ENCODE measurements around the gene COX18.
A peak's percentile ranks its signal among the peaks of the same experiment; 100 is the strongest.

The COX18 gene, protein sequence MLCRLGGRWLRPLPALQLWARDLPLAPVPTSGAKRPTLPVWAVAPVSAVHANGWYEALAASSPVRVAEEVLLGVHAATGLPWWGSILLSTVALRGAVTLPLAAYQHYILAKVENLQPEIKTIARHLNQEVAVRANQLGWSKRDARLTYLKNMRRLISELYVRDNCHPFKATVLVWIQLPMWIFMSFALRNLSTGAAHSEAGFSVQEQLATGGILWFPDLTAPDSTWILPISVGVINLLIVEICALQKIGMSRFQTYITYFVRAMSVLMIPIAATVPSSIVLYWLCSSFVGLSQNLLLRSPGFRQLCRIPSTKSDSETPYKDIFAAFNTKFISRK

DNA sequence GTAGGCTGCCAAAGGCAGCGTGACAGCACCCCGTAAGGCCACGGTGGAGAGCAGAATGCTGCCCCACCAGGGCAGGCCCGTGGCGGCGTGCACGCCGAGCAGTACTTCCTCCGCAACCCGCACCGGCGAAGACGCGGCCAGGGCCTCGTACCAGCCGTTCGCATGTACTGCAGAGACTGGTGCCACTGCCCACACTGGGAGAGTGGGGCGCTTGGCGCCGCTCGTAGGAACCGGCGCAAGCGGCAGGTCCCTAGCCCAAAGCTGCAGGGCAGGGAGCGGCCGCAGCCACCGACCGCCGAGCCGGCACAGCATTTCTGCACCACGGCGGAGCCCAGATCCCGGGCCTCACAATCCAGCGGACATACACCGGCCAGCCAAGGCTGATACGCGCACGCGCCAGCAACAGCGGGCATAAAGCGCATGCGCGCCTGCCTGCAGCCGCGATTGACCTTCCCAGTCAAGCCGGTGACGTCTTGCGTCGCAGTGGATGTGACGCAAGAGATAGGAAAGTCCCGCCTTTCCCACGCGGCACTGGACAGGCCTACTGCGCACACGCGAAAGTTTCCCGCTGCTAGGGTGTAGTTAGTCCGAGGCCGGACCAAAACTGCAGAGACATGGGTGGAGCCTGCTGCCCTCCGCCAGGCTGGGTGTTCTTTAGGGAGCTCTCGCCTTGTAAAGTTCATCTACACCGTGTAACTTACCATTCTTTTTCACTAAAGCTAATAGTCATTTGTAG lies at the start of gene COX18:
COX18 (minus strand) TSS at position 379 of the 736 bp plus-strand sequence; CDS start at position 312, 67 bp downstream.
- DNase-seq = peak; percentile 96

DNA sequence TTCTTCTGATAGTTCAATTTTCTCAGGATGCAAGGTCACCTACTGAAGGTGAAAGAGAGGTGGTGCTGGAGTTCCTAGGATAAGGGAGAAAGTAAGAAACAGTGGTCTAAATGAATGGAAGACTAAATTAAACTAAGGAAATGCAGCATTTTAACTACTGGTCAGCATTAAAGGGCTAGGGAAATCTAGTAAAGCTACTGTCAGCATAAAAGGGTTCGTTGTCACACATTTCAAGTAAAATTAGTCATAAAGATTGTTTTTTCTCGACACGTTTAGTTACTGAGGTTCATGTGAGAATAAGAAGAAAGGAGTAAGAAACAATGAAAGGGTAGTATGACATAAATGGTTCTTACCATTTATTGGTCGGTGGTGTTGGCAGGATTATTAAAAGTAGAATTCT lies 40.0 kb upstream of the COX18 start:
- no peak for DNase-seq

DNA sequence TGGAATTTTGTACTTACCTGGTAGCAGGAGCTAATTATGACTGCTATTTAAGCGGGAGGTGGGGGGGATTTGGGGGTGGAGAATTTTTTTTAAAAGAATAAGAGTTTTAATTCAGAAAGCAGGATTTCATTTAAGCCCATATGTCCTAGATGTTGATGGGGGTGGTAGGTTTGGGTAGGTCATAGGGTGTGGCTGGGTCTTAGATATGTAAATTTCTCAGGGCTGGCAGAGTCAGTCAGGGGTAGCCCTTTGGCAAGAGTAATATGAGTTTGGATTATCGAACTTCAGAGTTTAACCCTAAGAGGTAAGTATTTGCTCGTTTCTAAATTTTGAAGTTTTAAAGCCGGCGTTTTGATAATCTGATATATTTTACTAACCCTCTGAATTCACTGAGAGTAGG lies 35.2 kb upstream of the COX18 start:
- no peak for DNase-seq

DNA sequence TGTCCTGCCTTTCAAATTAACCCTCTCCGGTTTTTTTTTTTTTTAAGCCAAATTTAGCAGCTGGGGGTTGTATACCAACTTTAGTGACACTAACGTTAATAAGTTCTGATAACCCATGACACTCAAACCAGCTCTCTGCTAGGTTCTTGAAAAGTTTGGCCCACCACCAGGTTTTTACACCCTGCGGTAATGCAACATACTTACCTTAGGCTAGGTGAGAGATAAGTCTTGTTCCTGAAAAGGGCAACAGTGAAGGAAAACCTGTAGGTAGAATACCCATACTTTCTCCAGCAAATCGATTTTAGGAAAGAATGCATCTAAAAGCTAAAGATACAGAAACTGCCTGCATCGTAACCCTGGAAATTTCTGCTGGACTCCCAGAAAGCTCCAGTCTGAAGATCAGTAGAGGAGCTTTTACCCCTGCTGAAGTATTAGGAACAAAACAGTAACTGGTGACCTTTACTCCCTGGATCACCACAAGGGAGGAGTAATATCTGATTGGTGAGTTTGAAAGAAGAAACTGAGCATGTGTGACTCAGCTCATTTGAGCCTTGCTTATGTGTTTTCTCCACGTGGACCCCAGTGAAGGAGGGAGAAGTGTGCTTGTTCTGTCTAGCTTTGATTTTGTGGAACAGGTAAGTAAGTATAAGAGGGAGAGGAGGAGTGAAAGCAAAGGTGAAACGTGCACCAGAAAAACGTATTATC lies 34.4 kb upstream of the COX18 start:
- DNase-seq = no peak

DNA sequence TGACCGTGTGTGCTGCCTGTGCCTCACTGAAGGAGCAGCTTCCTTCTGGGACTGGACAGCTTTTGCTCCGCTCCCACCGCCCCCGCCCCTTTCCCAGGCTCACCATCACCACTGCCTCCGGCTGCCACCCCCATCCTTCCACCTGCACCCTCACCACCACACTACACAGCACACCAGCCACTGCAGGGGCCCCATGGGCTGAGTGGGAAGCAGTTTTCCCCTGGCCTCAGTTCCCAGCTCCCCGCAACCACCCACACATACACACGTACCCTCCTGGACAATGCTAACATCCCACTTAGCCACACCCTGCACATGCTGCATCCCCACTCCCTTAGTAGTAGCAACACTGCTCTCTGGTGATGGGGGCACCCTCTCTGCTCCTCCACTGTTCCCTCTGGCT lies 29.6 kb upstream of the COX18 start:
- no peak for DNase-seq

DNA sequence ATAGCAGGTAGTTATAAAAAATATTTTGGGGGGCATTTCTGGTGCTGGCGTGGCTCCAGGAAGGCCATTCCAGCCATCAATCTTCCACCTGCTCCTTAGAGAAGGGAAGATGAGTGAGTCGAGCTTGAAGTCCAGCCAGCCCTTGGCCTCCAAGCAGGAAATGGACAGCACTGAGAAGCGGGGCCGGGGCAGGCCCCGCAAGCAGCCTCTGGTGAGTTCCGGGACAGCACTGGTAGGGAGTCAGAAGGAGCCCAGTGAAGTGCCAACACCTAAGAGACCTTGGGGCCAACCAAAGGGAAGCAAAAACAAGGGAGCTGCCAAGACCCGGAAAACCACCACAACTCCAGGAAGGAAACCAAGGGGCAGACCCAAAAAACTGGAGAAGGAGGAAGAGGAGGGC lies 29.2 kb upstream of the COX18 start:
- DNase-seq = no peak

DNA sequence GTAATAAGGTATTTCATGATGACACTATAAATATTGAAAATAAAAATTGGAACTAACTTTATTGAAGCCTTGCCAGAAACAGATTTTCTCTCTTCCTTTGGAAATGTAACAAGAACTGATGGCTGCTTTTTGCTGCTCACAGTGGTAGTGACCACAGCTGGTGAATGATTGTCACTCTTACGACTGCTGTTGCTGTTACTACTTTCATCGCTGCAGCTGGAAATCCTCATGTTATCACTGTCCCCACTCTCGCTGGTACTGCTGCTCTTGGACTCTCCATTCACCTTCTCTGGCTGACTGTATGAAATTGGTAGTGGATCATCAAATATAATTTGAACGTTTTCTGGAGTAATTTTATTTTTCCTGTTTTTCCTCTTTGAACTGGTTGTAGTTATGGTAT lies 28.5 kb upstream of the COX18 start:
- no peak for DNase-seq

DNA sequence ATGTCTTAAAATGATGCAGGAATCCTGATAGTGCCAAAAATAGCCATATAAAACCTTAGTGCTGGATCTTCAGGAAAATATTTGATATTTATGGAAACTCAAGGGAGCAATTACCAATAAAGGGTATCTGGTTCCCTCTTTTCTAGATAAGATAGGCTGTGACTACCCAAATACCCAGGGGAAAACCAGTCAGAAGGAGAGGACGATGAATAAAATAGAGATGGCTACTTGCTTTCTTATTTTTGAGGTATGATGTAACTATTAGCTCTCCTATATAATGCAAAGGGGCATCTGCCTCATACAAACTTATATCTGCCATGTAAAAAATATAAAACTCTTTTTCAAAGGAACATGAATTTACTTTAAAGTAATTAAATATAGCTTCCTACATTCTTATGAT lies 23.4 kb upstream of the COX18 start:
- no peak for DNase-seq

DNA sequence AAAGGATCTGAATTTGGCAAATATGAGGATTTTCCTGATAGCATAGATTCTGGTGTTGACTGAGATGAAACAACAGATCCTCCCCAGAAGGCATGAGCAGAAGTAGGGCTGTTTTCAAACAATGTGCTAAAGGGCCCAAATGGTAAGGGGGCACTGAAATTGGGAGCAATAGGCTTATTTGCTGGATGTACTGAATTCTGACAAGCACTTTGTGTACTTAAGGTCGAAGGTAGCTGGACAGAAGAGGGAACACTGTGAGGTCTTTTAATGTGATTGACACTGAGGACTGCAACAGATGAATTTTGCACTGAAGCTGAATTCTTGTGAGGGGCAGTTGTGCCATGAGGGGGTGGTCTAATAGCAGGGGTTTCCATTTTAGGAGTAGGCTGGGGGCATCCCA lies 21.2 kb upstream of the COX18 start:
- no peak for DNase-seq

DNA sequence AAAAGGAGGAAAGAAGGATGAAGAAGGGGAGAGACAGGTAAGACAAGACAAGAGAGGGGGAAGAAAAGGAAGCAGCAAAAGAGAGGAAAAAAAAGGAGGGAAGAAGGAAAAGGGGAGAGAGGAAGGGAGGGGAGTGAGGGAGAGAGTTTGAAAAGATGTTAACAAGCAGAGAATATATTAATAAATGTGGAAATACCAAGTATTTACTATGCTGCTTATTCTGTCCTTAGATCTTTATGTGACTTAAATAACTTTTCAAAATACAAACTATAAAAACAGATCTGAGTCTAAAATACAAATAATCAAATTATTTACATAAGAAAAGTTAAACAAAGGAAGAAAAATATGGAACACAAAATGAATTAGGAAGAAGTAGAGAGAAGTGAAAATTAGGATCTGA lies 18.4 kb upstream of the COX18 start:
- DNase-seq = no peak

DNA sequence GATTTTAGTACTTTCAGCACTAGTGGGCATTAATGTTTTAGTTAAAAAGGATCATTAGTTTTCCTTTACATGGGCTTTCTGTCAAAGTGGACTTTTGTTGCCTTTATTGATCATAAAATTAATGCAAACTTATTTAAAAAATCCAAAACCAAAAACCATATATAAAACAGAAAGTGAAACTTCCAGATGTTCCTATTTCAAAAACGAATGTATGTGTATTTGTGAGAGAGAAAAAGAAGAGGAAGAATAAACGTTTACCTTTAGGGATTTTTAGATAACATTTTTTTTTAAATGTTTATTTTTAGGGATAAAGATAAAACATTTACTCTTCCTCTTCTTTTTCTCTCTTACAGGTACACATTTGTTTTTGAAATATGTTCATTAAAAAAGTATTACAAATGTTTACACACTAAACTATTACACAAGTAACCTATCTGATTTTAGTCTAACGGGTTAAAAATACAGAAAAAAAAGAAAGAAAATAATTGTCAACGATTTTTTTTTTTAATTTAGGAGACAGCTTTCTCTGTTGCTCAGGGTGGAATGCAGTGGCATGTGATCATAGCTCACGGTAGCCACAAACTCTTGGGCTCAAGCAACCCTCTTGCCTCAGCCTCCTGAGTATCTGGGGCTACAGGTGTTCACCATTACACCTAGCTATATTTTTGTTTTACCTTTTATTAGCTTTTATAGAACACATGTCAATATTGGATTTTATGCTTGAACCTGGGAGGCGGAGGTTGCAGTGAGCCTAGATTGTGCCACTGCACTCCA lies 16.8 kb upstream of the COX18 start:
- peak; percentile 11 for DNase-seq

DNA sequence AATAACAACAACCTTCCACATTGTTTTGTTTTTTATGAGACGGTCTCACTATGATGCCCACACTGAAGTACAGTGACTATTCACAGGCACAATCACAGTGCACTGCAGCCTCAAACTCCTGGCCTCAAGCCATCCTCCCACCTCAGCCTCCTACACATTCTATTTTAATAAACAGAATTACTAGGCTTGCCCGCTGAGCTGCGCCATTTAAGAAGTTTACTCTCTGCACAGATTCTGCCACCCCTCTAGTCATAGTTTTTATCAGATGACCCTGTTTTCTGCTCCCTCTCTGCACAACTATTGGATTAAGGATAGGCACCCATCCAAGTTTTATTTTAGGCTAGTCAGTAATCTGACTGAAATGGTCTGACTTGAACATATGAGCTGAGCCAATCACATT lies 11.3 kb upstream of the COX18 start:
- DNase-seq = no peak

DNA sequence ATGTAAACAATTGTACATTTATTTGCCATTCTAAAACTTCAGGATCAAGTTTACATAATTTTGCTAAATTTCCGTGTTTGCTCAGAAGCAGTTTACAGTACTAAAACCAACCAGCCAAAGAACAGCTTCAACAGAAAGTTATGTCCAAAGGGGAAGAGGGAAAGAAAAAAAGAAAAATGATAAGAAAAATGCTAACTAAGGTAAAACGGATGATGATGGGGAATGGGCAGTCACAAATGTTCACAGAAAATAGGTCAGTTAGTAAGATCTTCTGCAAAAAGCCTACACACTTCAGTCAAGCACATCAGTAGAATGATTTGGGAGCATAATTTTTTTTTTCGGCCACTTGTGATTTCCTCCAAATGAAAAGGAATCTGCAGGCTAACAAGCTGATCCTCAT lies 6.3 kb upstream of the COX18 start:
- DNase-seq = no peak

DNA sequence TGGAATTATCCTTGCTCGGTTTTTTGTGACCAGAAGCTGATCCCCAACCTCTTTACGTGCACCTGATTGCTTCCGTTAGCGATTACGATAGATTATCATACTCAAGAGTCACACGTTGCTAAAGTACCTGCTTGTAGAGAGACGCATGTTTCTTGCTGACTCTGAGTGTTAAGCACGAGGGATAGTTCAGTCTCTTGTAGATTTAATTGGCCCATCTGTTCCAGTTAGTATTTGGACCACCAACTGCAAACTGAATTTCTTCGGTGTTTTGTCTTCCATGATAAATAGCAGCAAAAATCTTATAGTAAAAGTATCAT lies 516 bp upstream of the COX18 start:
- no peak for DNase-seq

DNA sequence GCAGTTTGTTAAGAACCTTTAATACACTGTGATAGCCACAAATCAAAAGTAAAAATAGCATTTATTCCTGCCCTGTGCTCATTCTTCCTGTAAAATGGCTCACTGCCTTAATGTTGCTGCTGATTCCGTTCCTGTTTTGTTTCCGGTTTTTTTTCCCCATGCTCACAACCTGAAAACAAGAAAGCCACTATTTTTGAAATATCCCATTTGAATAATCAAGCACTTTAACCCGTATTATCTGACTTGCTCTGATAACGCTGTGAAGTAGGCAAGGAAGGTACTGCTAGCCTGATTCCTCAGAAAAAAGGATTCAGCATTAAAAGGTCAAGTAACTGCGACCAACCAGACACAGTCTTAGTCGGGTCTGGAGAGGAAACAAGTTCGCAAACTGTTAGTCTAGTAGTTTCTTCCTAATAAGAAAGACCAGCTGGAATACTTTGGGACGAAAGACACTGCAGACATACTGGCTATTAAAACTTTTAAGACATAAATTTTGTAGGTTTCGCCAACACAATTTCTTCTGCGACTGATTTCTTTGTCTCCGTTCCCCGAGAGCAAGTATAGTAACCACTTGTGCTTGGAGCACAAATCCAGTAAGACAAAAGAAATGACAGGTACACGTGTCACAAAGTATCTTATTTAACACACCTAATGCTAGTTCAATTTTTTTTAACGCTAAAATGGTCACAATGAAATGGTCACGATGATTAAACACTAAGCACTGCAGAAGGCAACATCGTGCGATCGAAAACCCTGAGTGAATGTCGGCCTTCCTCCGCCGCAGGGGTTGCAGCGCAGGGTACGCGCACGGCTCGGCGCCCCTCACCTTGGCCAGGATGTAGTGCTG lies 802 bp downstream of the COX18 start:
- peak; percentile 45 for DNase-seq

DNA sequence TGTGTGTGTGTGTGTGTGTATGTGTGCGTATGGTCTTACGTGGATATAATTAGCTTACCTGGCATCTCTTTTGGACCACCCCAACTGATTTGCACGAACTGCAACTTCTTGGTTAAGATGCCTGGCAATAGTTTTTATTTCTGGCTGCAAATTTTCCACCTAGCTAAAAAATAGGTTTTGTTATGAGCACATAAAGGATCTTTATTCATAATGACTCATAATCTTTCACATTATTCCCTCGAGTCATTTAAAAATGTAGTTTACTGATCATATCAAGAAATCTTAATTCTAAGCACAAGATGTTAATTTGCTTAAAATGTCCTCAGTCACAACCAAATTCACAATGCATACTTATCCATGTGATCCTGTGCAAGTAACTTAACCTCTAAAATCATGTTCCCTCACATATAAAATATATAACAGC lies 1.5 kb downstream of the COX18 start:
- peak; percentile 27 for DNase-seq

DNA sequence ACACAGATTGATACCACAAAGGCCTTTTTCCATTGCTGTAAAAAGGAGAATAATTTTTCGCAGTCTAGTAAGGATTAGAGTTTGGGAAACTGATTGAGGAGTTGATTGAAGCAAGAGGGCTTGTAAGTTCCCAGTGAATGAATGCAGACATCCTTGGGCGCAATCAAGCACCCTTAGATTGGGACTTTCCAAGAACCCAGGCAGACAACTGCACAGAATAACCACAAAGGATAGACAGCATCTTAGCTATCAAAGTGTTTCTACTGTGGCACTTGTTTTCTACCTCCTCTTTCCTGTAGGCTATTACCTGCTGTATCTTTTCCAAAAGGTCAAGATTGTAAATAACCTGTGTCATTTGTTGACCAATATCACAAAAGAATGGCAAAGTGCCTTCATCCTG lies 2.6 kb downstream of the COX18 start:
- peak; percentile 60 for DNase-seq

DNA sequence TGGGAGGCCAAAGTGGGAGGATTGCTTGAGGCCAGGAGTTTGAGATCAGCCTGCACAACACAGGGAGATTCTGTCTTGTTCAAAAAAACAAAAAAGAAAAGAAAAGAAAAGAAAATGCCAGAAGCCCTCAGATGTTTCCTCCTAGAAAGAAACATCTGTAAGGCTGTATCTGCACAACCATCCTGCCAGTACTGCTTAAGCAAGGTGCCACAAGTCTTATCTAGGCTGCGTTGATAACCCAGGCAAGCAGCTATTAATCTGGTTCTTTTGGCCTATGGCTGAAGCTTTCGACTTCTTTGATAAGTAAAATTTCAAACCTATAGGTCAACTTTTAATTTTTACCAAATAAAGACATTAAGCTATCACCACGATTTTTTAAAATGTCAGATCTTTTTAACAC lies 3.1 kb downstream of the COX18 start:
- no peak for DNase-seq

DNA sequence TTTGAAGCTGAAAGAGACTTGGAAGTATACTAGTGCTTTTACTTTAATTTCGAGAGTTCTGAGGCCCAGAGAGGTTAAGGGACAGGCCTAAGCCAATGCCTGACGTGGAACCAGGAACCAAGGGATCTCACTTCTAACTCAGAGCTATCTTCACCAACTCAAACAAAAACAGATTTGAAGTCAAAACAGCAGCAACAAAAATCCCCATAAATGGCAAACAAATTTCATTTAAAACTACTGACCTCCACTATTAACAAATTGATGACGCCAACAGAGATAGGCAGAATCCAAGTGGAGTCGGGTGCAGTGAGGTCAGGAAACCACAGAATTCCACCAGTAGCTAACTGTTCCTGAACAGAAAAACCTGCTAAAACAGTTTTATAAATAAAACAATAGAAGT lies 5.0 kb downstream of the COX18 start:
- DNase-seq = no peak

DNA sequence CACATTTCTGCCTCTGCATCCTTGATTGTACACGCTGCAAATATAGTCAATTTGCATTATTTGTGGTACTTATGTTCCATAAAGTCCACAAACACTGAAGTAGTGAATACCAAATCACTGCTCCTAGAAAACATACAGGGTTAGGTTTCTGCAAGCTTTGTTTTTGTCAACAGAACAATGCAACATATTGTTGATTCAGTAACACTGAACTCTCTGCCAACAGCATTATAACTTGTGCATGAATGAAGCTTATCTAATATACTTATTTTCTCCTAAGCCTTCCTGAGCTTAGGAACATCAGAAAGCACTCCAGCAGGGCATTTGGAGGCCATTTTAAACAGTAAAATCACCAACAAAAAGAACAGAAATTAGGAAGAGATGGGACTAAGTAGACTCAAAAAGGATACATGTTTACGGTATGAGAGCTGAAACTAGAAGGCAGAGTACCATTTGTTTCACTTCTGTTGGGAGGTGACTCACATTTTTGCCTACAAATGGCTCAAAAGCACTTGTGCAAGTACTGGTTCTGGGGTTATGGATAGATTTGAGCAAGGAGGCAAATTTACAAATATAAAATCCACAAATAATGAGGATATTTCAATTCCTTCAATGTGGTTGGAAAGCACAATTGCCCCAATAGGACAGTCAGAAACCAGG lies 14.1 kb downstream of the COX18 start:
- DNase-seq = no peak

DNA sequence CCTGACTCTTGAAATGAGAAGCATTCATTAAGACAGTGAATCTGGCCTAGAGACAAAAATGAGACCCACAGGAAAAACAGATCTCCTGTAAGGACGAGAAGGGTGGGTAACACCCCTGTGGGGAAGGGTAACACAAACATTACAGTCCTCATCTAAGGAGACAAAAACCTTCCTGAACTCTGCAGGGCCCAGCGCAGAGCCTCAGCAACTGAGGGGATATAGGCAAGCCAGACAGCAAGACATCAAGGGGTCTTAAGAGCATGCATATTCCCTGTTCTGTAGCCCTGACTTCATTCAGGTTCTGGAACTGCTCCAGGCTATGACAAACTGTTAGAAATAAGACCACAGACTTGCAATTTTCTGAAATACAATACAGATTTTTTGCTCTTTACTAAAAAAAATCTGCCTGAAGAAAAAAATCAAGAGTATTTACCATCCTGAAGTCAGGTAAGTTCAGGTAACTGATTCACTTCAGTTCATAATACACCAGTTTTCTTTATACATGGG lies 15.5 kb downstream of the COX18 start:
- DNase-seq = no peak

DNA sequence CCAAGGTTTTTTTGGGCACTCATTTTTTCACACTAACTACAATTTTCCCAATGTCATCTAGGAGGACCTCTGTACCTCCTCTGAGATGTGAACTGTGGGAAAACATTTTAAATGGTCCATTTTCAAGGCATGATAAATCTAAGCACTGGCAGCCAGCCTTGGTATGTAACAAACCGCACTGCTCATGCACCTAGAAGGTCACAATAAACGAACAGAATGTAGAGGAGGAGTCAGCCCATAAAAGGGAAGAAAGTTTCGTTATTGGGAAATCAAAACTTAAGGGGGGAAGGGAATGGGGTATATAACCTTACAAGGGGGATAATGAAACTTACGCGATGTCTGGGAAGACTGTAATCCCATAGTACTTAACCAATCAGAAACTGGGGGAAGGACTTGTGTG lies 16.4 kb downstream of the COX18 start:
- no peak for DNase-seq
